ENCODE data around the gene OVCH1.

Gene OVCH1, protein sequence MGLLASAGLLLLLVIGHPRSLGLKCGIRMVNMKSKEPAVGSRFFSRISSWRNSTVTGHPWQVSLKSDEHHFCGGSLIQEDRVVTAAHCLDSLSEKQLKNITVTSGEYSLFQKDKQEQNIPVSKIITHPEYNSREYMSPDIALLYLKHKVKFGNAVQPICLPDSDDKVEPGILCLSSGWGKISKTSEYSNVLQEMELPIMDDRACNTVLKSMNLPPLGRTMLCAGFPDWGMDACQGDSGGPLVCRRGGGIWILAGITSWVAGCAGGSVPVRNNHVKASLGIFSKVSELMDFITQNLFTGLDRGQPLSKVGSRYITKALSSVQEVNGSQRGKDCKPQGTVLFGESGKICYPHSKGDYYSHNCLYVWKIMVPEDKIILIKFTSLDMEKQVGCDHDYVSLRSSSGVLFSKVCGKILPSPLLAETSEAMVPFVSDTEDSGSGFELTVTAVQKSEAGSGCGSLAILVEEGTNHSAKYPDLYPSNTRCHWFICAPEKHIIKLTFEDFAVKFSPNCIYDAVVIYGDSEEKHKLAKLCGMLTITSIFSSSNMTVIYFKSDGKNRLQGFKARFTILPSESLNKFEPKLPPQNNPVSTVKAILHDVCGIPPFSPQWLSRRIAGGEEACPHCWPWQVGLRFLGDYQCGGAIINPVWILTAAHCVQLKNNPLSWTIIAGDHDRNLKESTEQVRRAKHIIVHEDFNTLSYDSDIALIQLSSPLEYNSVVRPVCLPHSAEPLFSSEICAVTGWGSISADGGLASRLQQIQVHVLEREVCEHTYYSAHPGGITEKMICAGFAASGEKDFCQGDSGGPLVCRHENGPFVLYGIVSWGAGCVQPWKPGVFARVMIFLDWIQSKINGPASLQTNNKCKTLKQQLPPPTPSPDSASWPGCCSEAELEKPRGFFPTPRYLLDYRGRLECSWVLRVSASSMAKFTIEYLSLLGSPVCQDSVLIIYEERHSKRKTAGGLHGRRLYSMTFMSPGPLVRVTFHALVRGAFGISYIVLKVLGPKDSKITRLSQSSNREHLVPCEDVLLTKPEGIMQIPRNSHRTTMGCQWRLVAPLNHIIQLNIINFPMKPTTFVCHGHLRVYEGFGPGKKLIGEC

DNA sequence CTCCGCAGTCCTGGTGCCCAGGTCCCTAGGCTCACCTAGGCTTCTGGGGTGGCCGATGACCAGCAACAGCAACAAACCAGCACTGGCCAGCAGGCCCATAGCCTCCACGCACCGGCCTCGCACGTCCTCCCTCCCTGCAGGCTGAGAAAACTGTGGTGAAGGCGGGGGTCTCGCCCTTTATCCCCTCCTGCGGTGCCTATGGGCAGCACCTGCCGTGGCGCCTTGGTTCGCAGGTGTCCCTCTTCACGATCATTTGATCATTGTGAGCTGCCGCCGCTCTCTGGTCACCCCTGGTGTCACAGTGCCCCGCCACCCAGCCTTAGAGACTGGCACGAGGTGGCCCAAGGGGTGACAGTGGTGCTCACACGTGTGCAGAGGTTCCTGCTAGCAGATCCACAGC, at the start of gene OVCH1:
TSS of gene OVCH1 (minus strand) at position 99 of the 400 bp plus-strand sequence. CDS start at position 99, 0 bp downstream.
- no peak for DNase-seq (ENCODE audit: low spot score)

DNA sequence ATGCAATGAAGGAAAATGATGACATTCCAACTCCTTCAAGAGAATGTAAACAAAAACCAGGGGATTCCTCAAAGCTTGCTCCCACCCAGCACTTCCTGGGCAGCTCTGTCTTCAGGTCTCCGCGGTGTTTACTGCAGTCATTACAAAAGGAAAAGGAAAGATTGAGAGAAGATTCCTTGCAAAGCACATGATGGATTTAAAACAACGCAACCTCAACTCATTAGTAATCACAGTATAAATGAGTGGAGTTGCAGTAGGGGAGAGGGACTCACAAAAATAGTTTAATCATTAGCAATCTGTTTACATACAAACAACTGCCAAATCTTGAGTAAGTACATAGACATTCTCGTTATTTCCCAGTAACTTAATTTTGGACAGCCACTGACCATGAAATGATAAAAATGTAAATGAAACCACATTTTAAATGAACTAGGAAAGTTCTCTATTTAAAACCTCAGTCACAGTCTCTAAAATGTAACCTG, 49.7 kb upstream of the OVCH1 start:
- no peak for DNase-seq (ENCODE audit: low spot score)

DNA sequence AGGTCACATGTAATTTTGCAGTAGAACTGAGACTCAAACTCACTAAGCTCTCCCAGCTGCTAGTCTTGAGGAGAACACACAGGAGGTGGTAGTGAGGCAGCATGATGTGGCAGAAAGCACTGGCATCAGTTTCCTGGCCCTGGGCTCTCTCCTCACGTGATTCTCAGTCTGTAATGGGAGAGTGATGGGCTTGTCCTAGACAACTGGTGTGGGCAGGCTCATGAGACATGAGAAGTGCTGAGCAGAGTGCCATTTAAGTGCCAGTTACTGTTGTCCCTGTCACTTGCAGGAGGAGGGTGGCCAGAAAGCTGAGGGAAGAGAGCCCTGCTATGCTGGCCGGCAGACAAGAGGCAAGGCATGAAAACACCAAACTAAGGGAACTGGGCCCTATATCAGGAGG, 48.5 kb upstream of the OVCH1 start:
- DNase-seq (ENCODE audit: low spot score), result no peak

DNA sequence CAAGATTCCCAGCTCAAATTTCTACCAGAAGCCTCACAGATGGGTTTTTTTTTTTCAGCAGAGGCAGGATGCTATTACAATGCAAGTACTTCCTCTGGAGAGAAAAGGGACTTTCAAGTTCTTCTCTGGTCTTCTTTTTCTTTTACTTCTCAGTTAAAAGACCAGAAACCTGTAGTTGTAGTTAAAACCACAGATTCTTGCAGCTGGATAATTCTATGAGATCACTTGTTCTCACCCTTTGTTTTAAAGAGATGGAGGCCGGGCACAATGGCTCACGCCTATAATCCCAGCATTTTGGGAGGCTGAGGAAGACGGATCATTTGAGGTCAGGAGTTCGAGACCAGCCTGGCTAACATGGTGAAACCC, 47.6 kb upstream of the OVCH1 start:
- DNase-seq (ENCODE audit: low spot score), result no peak

DNA sequence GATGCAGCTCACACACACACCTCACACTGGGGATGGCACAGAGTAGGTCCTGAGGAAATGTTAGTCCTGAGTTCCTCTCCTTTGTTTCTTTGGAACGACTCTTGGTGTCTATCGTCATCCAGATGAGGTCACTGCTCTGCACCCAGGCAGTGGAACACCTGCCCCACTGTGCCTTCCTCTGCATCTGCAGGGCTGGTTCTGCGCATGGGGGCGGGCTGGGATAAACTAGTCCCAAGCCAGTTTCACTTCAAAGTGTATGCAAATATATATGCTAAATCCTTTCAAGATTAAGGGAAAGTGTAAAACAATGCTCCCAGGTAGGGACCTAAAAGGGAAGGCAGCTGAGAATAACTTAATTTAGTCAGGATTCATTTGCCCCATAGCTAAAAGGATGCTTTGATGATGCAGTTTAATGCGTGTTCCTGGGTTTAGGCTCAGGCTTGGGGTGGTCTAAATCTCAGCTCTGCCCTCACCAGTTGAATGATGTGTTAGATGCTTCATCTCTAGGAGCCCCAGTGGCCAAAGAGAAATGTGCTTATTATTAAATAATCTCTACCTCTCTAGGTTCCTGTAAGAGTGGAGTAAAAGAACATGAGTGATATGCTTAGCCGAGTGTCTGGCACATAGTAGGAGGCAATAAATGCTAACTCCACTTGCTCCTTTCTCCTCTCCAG, 47.1 kb upstream of the OVCH1 start:
- no peak for DNase-seq (ENCODE audit: low spot score)

DNA sequence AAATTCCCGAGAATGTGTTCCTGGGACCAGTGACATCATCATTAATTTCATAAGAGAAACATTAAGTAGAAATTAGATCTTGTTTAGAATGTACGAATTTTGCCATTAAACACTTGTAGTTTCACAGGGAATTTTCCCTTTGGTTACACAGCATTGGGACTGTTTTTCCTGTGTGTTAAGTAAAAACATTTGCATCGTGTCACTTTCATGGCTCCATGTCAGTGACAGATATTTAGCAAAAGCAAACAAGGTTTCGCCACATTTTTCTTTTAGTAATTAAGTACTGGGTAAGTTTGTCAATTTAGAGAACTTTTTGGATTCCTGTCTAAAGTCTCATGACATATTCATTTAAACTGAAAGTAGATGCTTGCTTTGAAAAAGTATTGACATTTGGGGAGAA, 45.5 kb upstream of the OVCH1 start:
- DNase-seq (ENCODE audit: low spot score), result no peak

DNA sequence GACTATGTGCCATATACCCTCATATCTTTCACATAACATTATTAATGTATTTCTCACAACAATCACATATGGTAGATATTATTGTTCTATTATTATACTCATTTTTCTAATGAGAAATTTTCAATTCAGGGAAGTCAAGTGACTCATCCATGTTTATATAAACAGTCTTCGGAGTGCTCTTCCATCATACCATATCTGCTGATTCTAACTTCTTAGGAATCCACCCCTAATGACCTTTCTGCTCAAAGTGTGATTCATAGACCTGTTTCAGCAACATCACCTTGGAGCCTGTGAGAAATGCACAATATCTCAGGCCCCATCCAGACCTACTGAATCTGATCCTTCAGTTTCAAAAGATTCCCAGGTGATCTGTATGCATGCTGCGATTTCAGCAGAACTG, 39.8 kb upstream of the OVCH1 start:
- DNase-seq (ENCODE audit: low spot score), result no peak

DNA sequence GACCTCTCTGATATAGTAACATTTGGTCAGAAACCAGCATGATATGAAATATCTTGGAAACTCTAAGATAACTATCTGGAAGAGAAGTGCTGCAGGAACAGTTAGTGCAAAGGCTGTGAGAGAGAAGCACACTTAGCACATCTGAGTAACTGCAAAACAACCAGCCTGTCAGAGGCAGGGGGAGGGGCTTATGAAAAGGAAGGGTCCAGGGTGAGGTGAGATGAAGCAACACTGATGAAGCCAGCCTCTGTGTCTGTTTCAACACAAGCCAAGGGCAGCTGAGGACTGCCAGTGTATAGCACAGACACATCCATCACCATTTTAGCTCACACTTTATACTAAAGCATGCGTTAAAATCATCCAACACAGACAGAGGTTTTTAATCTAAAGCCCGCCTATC, 37.4 kb upstream of the OVCH1 start:
- DNase-seq (ENCODE audit: low spot score), result no peak

DNA sequence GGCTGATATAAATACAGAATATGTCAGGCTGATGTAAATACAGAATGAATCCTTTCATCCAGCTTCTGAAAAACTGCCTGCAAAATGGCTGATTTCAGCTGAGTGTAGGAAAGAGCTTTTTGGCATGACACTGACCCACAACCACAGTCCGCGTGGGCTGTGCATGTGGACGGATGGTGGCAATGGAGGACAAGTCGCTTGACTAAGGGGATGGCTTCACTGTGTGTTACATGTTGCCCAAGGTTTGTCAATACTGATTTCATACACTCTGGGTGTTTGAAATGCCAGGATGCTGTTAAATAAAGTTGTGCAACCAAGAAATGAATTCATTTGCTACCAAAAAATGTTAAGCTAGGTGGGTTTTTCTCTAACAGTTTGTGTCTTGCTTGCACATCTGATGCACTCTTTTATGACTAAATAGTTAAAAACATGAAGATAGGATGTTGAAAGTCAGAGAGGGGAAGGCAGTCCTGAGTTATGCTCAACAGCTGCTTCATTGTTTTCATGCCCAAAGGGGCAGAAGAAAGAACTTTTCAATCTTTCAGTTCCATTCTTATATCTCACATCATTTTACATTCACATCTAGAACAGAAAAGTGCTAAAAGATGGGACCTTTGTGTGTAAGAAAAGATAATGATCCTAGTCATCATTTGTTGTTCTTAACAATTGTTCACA, 36.5 kb upstream of the OVCH1 start:
- no peak for DNase-seq (ENCODE audit: low spot score)

DNA sequence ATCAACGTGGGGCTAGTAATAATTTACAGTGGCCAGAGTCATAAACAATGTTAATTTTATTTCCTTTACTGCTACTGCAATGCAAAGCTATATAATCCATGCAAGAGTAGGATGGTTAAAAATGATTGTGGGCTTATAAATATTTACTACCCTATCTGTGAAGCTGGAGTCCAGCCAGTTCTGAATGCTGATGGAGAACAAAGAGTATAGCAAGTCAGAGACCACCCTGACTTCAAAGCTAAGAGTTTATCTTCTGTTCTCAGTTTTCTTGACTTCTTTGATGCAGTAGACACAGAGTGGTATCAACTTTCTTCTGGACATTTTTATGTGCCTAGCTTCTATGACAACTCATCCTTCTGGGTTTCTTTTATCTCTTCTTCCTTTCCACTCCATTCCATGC, 34.0 kb upstream of the OVCH1 start:
- DNase-seq (ENCODE audit: low spot score), result no peak

DNA sequence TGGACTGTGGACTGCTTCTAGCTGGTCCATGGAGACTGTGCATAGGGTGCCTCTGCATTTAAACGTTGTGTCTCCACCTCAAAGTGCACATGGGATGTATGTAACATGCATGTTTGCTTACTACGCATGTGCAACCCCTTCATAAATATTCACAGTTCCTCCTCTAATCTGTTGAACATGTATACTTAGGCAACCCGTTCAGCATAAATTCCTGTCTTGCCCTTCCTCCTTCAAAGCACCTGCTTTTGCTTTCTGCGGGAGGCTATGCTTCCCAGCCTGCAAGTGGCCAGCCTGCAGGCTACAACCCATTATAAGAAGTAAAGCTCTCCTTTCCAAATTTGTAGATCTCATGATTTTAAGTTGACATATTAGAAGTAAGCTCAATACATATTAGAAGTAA, 33.0 kb upstream of the OVCH1 start:
- DNase-seq (ENCODE audit: low spot score), result no peak

DNA sequence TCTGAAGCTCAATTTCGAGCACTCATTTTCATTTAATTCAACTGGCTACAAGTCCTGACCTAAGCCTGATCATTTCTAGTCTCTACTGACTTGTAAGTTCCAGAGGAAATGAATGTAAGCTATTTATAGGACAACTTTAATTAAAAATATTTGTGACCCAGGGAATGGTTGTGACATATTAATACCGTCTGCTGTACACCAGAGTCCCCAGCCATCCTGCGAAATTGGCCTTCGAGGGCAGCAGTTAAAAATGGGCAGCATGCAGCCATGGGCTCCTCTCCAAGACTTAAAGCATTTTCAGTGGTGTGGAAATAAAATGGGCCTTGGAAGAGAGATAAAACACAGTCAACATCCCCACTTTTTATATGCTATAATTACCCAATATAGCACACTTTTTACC, 30.7 kb upstream of the OVCH1 start:
- no peak for DNase-seq (ENCODE audit: low spot score)

DNA sequence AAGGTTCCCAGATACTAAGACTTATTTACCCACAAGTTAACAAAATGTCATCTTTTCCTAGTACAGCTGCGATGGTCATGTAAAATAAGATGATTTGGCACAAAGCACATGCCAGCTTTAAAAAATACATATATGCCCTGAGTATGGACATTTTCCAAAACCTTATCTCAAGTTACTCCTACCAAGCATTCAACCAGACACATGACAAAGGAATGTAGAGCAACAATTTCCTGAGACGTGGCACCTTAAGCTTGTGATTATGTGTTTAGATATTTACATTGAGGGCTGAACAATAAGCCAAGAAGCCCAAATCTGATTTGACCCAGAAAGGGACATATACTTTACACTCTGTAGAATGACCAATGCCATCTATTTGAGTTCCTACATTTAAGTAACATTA, 24.5 kb upstream of the OVCH1 start:
- no peak for DNase-seq (ENCODE audit: low spot score)

DNA sequence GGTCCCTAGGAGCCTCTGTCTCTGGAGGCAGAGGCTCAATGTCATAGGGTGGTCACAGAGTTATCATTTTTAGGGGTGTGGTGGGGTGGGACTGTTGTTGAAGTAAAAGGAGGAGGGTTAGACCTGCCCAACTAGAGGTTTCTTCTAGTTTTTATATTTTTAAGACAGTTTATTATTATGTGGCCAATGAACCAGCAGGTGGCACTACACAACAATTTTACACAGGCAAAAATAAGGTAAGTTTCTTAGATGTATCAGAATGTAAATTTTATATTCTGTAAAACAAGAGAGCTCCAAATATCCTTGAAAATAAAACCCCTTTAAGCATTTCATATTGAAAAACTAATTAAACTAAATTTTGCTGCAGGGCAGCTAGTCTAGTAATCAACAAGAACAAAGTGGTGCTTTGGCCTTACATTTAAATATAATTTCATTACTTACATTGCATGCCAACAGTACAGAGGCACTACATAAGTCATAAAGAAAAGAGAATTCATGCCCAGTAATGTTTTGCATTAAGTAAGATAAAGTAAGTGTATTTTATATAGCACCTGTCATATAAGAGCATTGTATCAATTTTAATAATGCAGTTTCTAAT, 22.2 kb upstream of the OVCH1 start:
- DNase-seq (ENCODE audit: low spot score), result peak; percentile 61

DNA sequence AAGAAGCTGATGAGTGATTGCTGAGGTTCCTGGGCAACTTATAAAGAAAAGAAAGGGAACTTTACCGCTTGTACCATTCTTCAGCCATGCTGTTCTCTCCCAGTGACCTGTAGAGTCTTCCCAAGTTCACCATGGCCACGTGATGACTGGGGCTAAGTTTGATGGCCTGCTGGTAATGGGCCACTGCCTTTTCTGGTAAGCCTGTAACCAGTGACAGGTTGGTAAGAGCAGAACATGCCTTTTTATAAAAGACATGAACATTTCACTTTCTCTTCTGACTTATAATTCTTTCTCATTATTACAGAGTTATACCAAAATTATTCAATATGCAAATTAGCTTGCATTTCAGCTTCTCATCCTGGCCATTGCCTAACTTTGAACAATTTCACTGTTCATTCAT, 20.9 kb upstream of the OVCH1 start:
- no peak for DNase-seq (ENCODE audit: low spot score)

DNA sequence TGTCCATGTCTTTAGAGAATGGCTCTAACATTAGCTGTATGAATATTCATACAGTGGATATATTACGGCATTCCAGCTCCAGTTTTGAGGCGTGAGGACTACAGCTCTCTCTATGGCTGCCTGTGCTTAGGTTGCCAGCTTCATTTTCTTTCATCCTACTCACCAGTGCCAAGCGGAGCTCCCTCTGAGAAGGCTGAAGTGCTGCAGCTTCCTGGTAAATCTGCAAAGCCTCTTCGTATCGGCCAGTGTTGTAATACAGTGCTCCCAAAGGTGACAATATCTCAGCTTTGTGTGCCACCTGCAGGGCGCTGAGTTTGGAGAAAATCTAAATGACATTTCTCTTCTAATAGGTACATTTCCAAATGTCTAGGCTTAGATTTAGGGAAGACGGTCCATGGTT, 19.8 kb upstream of the OVCH1 start:
- peak; percentile 41 for DNase-seq (ENCODE audit: low spot score)

DNA sequence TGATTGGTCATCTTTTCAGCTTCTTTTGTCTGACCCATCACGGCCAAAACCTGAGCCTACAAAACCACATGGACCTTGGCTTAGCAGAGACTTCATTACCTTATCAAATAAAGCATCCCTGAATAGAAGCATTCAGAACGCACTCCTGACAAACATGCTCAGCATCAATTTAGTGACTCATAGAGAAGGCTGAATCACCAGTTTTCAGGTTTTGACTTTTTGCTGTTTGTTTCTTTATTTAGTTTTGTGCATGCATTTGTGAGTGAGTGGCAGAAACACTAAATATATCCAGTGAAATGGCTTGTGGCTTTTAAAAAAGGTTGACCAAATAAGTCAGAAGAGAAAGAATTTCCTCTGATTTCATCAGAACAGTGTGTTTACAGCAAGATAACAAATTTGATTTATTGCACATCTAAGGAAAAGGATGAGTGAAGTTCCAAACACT, 19.0 kb upstream of the OVCH1 start:
- DNase-seq (ENCODE audit: low spot score), result peak; percentile 29

DNA sequence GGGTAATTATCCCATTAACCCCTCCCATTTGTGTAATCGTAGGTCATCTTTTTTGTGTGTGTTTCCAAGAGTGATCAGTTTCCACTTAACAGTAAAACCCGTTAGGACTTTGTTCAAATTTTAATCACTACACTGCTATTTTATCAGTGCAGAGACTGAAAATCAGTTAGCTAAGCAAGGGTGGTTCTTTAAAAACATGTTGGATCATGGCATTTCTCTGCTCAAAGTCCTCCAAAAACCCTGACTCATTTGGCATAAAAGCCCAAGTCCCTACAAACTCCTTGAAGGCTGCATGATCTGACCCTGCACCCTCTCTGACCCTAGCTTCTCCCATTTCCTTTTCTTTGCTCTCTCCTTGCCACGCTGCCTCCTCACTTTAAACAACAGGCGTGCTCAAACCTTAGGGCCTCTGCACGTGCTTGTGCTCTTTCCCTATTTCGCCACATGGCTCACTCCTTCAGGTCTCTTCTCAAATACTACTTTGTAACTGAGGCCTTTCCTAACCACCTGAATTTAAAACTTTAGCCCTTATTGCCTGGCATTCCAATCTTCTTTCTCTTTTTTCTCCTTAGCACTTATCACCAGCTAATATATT, 13.2 kb upstream of the OVCH1 start:
- DNase-seq (ENCODE audit: low spot score), result no peak

DNA sequence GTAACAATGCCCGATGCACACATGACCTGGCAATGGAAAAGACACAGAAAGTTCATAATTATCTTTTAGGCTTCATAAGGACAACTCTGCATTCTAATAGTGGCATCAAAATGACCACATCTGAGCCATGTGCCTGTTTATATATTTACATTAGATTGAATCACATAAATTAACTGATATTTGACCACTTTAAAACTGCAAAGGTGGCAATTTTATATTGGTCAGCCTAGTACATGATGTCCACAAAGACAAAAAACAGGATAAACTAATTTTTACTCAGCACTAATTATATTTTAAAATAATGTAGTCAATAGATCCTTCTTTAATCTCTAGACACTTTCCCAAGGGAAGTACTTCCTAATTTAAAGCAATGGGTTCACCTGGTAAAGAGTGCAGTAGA, 12.0 kb upstream of the OVCH1 start:
- DNase-seq (ENCODE audit: low spot score), result no peak

DNA sequence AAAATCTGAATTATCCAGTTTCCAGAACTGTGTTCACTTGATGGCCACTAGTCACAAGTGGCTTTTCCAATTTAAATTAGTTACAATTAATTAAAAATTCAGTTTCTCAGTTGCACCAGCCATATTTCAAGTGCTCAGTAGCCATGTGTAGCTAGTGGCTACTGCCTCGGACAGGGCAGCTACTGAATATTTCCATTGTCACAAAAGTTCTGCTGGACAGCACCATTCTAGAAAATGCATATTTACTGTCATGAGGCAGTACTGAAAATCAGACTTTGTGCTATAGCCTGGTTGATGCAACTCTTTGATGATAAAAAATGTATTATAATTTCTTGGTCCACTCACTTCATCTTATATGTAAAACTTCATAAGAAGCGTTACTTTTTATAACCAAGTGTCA, 11.5 kb upstream of the OVCH1 start:
- no peak for DNase-seq (ENCODE audit: low spot score)

DNA sequence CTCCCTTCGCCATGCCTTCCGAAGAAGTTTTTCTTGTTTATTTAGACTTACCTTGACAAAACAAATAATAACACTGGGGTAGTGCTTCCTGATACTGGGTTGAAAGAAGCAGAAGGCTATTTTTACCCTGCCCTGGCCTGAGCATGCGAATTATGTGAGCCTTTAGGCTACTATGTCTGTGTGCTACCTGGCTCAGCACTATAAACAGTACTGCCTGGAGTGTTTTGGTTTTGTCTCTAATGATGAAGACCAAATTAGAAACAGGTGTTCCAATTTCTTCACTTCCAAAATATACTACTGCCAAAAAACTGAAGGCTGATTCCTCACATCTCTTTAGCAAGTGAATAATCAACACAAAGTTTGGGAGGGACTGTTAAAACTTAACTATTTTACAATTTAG, 7.6 kb upstream of the OVCH1 start:
- no peak for DNase-seq (ENCODE audit: low spot score)
